CD4-positive, alpha-beta memory T cell (primary cell): Measurements from ENCODE around the gene ARMCX2. TPM values are rescaled to one million over a fixed set of nuclear protein-coding genes. Genes with fewer than 3 reads are reported as not detected.

Experiments
- CTCF ChIA-PET: fragments of 350-600 bp; sonication (Branson Sonifier 250); formaldehyde crosslinking; loops from one replicate; lab custom pipeline; 2021; ENCODE audit warnings: inconsistent platforms; ENCODE audit not compliant: partially characterized antibody; lab: Charles Lee
- POLR2A ChIA-PET: fragments of 350-600 bp; sonication (Branson Sonifier 250); formaldehyde crosslinking; loops from one replicate; lab custom pipeline; 2021; ENCODE audit not compliant: partially characterized antibody; lab: Charles Lee
- DNase-seq, 5 donors: peaks; one replicate each; pipeline versions ENCODE4 v3.0.0 to v3.0.0-alpha.2; 2020 to 2022; ENCODE audit warnings: mixed read lengths in 1 of 5
- H3K27ac ChIP-seq: one replicate; pipeline ENCODE4 v1.7.0; 2013; ENCODE audit warnings: low read depth, low read length
- H3K27me3 ChIP-seq: 2 replicates; pipeline ENCODE4 v1.7.0; 2013; ENCODE audit warnings: mild to moderate bottlenecking, low read length, moderate library complexity; ENCODE audit not compliant: insufficient read depth
- H3K36me3 ChIP-seq: 2 replicates; pipeline ENCODE4 v1.7.0; 2013; ENCODE audit warnings: mild to moderate bottlenecking, low read length, moderate library complexity; ENCODE audit not compliant: insufficient read depth
- H3K4me1 ChIP-seq: 2 replicates; pipeline ENCODE4 v1.7.0; 2013; ENCODE audit warnings: mild to moderate bottlenecking, low read length, moderate library complexity; ENCODE audit not compliant: insufficient read depth
- H3K4me3 ChIP-seq, 2 donors: one replicate each; pipeline ENCODE4 v1.7.0; 2013; ENCODE audit warnings: low read length in 2 of 2, mild to moderate bottlenecking in 1 of 2
- H3K9me3 ChIP-seq, 2 donors: one replicate each; pipeline ENCODE4 v1.7.0; 2013; ENCODE audit warnings: low read length in 2 of 2, control low read depth in 1 of 2; ENCODE audit not compliant: control insufficient read depth in 1 of 2
- H3K27ac Mint-ChIP-seq, 7 donors: one replicate each; pipeline ENCODE4 v1.8.0; 2020 to 2021; ENCODE audit warnings: mixed read lengths in 7 of 7, mild to moderate bottlenecking in 6 of 7, inconsistent platforms in 3 of 7, moderate library complexity in 3 of 7
- H3K27me3 Mint-ChIP-seq, 2 donors: one replicate each; pipeline ENCODE4 v1.8.0; 2020 to 2021; ENCODE audit warnings: mixed read lengths in 2 of 2
- H3K36me3 Mint-ChIP-seq, 2 donors: one replicate each; pipeline ENCODE4 v1.8.0; 2020 to 2021; ENCODE audit warnings: mixed read lengths in 2 of 2, inconsistent platforms in 1 of 2, mild to moderate bottlenecking in 1 of 2
- H3K4me1 Mint-ChIP-seq, 4 donors: one replicate each; pipeline ENCODE4 v1.8.0; 2020 to 2021; ENCODE audit warnings: mixed read lengths in 4 of 4, mild to moderate bottlenecking in 1 of 4
- H3K4me3 Mint-ChIP-seq, 8 donors: one replicate each; pipeline ENCODE4 v1.8.0; 2020 to 2021; ENCODE audit warnings: mixed read lengths in 8 of 8, mild to moderate bottlenecking in 7 of 8, moderate library complexity in 6 of 8, inconsistent platforms in 3 of 8
- H3K9me3 Mint-ChIP-seq, 8 donors: one replicate each; pipeline ENCODE4 v1.8.0; 2020 to 2021; ENCODE audit warnings: mixed read lengths in 8 of 8, mild to moderate bottlenecking in 5 of 8, inconsistent platforms in 3 of 8, moderate library complexity in 1 of 8
- intact Hi-C: fragments of 100-400 bp; cut with micrococcal nuclease; formaldehyde crosslinking; loops from one replicate; pipeline ENCODE4 v1.15.1; 2023
- polyA plus RNA-seq, 2 donors: library from polyadenylated mRNA; unstranded; fragments of 300-500 nt; fragmentation: Illumina TruSeq; gene quantifications; one replicate each; pipeline ENCODE4 v1.2.3, GENCODE V29; 2021
- total RNA-seq, 2 experiments: library from RNA; stranded (reverse); gene quantifications; one replicate each; pipeline ENCODE4 v1.2.3, GENCODE V29; 2021

Gene ARMCX2
- total and polyA plus RNA-seq, 4 experiments from 2014 or later = 0.67 to 9.4 (median 4.3) TPM

GRCh38 chrX:101682723-101683122 lies 23.1 kb upstream of the ARMCX2 start:
- H3K27ac ChIP-seq = no peak overlapping the region
- no peaks in the 10 kb centered on the region for H3K9me3 ChIP-seq
- Mint-ChIP-seq H3K4me1 (no peaks in the 10 kb centered on the region), H3K4me3 (no peak overlapping the region), H3K9me3 (no peaks in the 10 kb centered on the region), H3K27me3 (peaks cover 0 to 3% of the 10 kb centered on the region in 2 donors), H3K36me3 (no peaks in the 10 kb centered on the region), H3K27ac (no peak overlapping the region)
- no peak for DNase-seq
- POLR2A ChIA-PET = no interaction called here
- H3K27me3 ChIP-seq = no peaks in the 10 kb centered on the region
- CTCF ChIA-PET = no interaction called here
- H3K4me3 ChIP-seq = no peak overlapping the region
- intact Hi-C loops = no loop called here
- H3K4me1 ChIP-seq = no peaks in the 10 kb centered on the region
- H3K36me3 ChIP-seq = no peaks in the 10 kb centered on the region

GRCh38 chrX:101677028-101677427 lies 17.4 kb upstream of the ARMCX2 start:
- no peaks in the 10 kb centered on the region for H3K9me3 ChIP-seq
- H3K4me1 ChIP-seq = no peaks in the 10 kb centered on the region
- H3K27ac ChIP-seq = no peak overlapping the region
- Mint-ChIP-seq H3K27ac (no peak overlapping the region), H3K36me3 (no peaks in the 10 kb centered on the region), H3K4me3 (no peak overlapping the region), H3K27me3 (peaks cover 8 to 9% of the 10 kb centered on the region in 2 donors), H3K4me1 (no peaks in the 10 kb centered on the region), H3K9me3 (no peaks in the 10 kb centered on the region)
- no peak overlapping the region for H3K4me3 ChIP-seq
- no peaks in the 10 kb centered on the region for H3K36me3 ChIP-seq
- no peak for DNase-seq
- CTCF ChIA-PET = no interaction called here
- intact Hi-C loops = no loop called here
- H3K27me3 ChIP-seq = no peaks in the 10 kb centered on the region
- POLR2A ChIA-PET = no interaction called here

GRCh38 chrX:101676571-101676970 lies 16.9 kb upstream of the ARMCX2 start:
- no peaks in the 10 kb centered on the region for H3K4me1 Mint-ChIP-seq
- H3K27me3 ChIP-seq = no peaks in the 10 kb centered on the region
- no peak overlapping the region for H3K27ac ChIP-seq
- no peak overlapping the region for H3K4me3 ChIP-seq
- H3K9me3 ChIP-seq = no peaks in the 10 kb centered on the region
- no peaks in the 10 kb centered on the region for H3K9me3 Mint-ChIP-seq
- POLR2A ChIA-PET = no interaction called here
- no peaks in the 10 kb centered on the region for H3K4me1 ChIP-seq
- no peak overlapping the region for H3K27ac Mint-ChIP-seq
- H3K27me3 Mint-ChIP-seq = peaks cover 8 to 9% of the 10 kb centered on the region in 2 donors
- DNase-seq = no peak
- H3K36me3 ChIP-seq = no peaks in the 10 kb centered on the region
- CTCF ChIA-PET = no interaction called here
- no peaks in the 10 kb centered on the region for H3K36me3 Mint-ChIP-seq
- intact Hi-C loops = no loop called here
- no peak overlapping the region for H3K4me3 Mint-ChIP-seq

GRCh38 chrX:101668143-101668542 lies 8.5 kb upstream of the ARMCX2 start:
- Mint-ChIP-seq H3K9me3 (peaks cover 0 to 1% (median 0%) of the 10 kb centered on the region in 8 donors), H3K27ac (no peak overlapping the region), H3K36me3 (no peaks in the 10 kb centered on the region), H3K4me1 (no peaks in the 10 kb centered on the region), H3K27me3 (peaks cover 0 to 4% of the 10 kb centered on the region in 2 donors), H3K4me3 (no peak overlapping the region)
- CTCF ChIA-PET = no interaction called here
- Histone ChIP-seq H3K27me3 (no peaks in the 10 kb centered on the region), H3K4me1 (no peaks in the 10 kb centered on the region), H3K9me3 (no peaks in the 10 kb centered on the region), H3K4me3 (no peak overlapping the region), H3K36me3 (no peaks in the 10 kb centered on the region), H3K27ac (no peak overlapping the region)
- intact Hi-C loops = no loop called here
- DNase-seq = no peak
- POLR2A ChIA-PET = no interaction called here

GRCh38 chrX:101658661-101659491 lies 774 bp downstream of the ARMCX2 start:
- intact Hi-C loops = no loop called here
- Mint-ChIP-seq H3K27ac (peak overlapping the region in 5 of 7 donors; percentile 49 to 78 (median 76)), H3K9me3 (no peaks in the 10 kb centered on the region), H3K4me1 (peaks cover 4 to 20% (median 13%) of the 10 kb centered on the region in 4 donors), H3K4me3 (peak overlapping the region; percentile 85 to 90 (median 86)), H3K27me3 (no peaks in the 10 kb centered on the region), H3K36me3 (peaks cover 0 to 1% of the 10 kb centered on the region in 2 donors)
- POLR2A ChIA-PET = interaction anchor here (1.5 kb wide), 1 partner anchor 273 kb away, joined by 3 read pairs; the partner anchor contains the start of gene ZMAT1
- Histone ChIP-seq H3K4me3 (peak overlapping the region; percentile 28 to 58), H3K9me3 (no peaks in the 10 kb centered on the region), H3K27me3 (no peaks in the 10 kb centered on the region), H3K36me3 (no peaks in the 10 kb centered on the region), H3K27ac (no peak overlapping the region), H3K4me1 (peaks cover 12% of the 10 kb centered on the region)
- peak; percentile 42 to 57 (median 43) for DNase-seq
- CTCF ChIA-PET = no interaction called here

- H3K27me3 Mint-ChIP-seq = no peaks in the 10 kb centered on the region
- H3K36me3 ChIP-seq = no peaks in the 10 kb centered on the region
- H3K9me3 ChIP-seq = no peaks in the 10 kb centered on the region
- no peak for DNase-seq
- peaks cover 4 to 20% (median 13%) of the 10 kb centered on the region in 4 donors for H3K4me1 Mint-ChIP-seq
- ChIA-PET CTCF (no interaction called here), POLR2A (interaction anchor here (1.5 kb wide), 1 partner anchor 274 kb away, joined by 3 read pairs; the partner anchor contains the start of gene ZMAT1)
- no peak overlapping the region for H3K4me3 ChIP-seq
- H3K27ac Mint-ChIP-seq = no peak overlapping the region
- H3K27ac ChIP-seq = no peak overlapping the region
- intact Hi-C loops = no loop called here
- H3K27me3 ChIP-seq = no peaks in the 10 kb centered on the region
- H3K4me3 Mint-ChIP-seq = peak overlapping the region in 2 of 8 donors; percentile 20 to 22
- peaks cover 12% of the 10 kb centered on the region for H3K4me1 ChIP-seq
- H3K9me3 Mint-ChIP-seq = no peaks in the 10 kb centered on the region
- H3K36me3 Mint-ChIP-seq = peaks cover 0 to 1% of the 10 kb centered on the region in 2 donors
Observed at GRCh38 chrX:101657495-101657894, 2.2 kb downstream of the ARMCX2 start.

GRCh38 chrX:101656817-101657216 lies 2.8 kb downstream of the ARMCX2 start:
- ChIA-PET POLR2A (no interaction called here), CTCF (no interaction called here)
- no peak overlapping the region for H3K4me3 ChIP-seq
- intact Hi-C loops = no loop called here
- H3K4me1 ChIP-seq = peaks cover 12% of the 10 kb centered on the region
- H3K9me3 ChIP-seq = no peaks in the 10 kb centered on the region
- peaks cover 4 to 20% (median 13%) of the 10 kb centered on the region in 4 donors for H3K4me1 Mint-ChIP-seq
- H3K4me3 Mint-ChIP-seq = no peak overlapping the region
- H3K9me3 Mint-ChIP-seq = no peaks in the 10 kb centered on the region
- H3K36me3 Mint-ChIP-seq = peaks cover 0 to 1% of the 10 kb centered on the region in 2 donors
- no peaks in the 10 kb centered on the region for H3K27me3 ChIP-seq
- DNase-seq = no peak
- no peaks in the 10 kb centered on the region for H3K27me3 Mint-ChIP-seq
- no peaks in the 10 kb centered on the region for H3K36me3 ChIP-seq
- no peak overlapping the region for H3K27ac Mint-ChIP-seq
- H3K27ac ChIP-seq = no peak overlapping the region
